GM23248 (cell line): ENCODE measurements around the gene NOTCH2. TPM values are rescaled to one million over a fixed set of nuclear protein-coding genes. Genes with fewer than 3 reads are reported as not detected.

Source experiments
- DNase-seq: peaks from one replicate; pipeline ENCODE4 v3.0.0-alpha.2; 2015
- H2AFZ ChIP-seq: fragments of 200-600 bp; sonication (generic); 2 replicates; pipeline ENCODE4 v1.6.1; 2016; ENCODE audit warnings: antibody characterized with exemption
- H3F3A ChIP-seq: fragments of 200-600 bp; sonication (generic); 2 replicates; pipeline ENCODE4 v1.6.1; 2016; ENCODE audit warnings: mild to moderate bottlenecking, antibody characterized with exemption, mixed run types; ENCODE audit not compliant: insufficient read depth
- H3K27ac ChIP-seq: fragments of 200-600 bp; sonication (generic); 2 replicates; pipeline ENCODE4 v1.5.1; 2016; ENCODE audit warnings: mild to moderate bottlenecking
- H3K27me3 ChIP-seq: fragments of 200-600 bp; sonication (generic); replicated peaks from 2 replicates; pipeline ENCODE4 v1.6.1; 2016; ENCODE audit warnings: mild to moderate bottlenecking; ENCODE audit not compliant: insufficient read depth
- H3K36me3 ChIP-seq: fragments of 200-600 bp; sonication (generic); 2 replicates; pipeline ENCODE4 v1.6.1; 2016; ENCODE audit warnings: low read depth, mild to moderate bottlenecking
- H3K4me1 ChIP-seq: fragments of 200-600 bp; sonication (generic); 2 replicates; pipeline ENCODE4 v1.6.1; 2016; ENCODE audit warnings: mild to moderate bottlenecking; ENCODE audit not compliant: insufficient read depth
- H3K4me2 ChIP-seq: fragments of 200-600 bp; sonication (generic); one replicate; pipeline ENCODE4 v1.6.1; 2016; ENCODE audit warnings: mild to moderate bottlenecking; ENCODE audit not compliant: unreplicated experiment
- H3K4me3 ChIP-seq: fragments of 200-600 bp; sonication (generic); 2 replicates; pipeline ENCODE4 v1.5.1; 2016; ENCODE audit warnings: mild to moderate bottlenecking
- H3K79me2 ChIP-seq: fragments of 200-600 bp; sonication (generic); 2 replicates; pipeline ENCODE4 v1.6.1; 2016; ENCODE audit warnings: mild to moderate bottlenecking; ENCODE audit not compliant: insufficient read depth
- H3K9ac ChIP-seq: fragments of 200-600 bp; sonication (generic); 2 replicates; pipeline ENCODE4 v1.6.1; 2016; ENCODE audit warnings: mild to moderate bottlenecking
- H3K9me2 ChIP-seq: fragments of 200-600 bp; sonication (generic); 2 replicates; pipeline ENCODE4 v1.6.1; 2016; ENCODE audit warnings: mixed run types, mild to moderate bottlenecking, moderate library complexity; ENCODE audit not compliant: insufficient read depth
- H3K9me3 ChIP-seq: fragments of 200-600 bp; sonication (generic); one replicate; pipeline ENCODE4 v1.6.1; 2017; ENCODE audit warnings: low read depth
- H4K20me1 ChIP-seq: fragments of 200-600 bp; sonication (generic); 2 replicates; pipeline ENCODE4 v1.6.0; 2016; ENCODE audit not compliant: insufficient read depth
- EZH2 ChIP-seq: fragments of 200-600 bp; sonication (generic); IDR thresholded peaks from 2 replicates; pipeline ENCODE4 v1.6.1; 2018; ENCODE audit warnings: antibody characterized with exemption, mild to moderate bottlenecking; ENCODE audit not compliant: insufficient read depth, poor library complexity, severe bottlenecking
- EZH2phosphoT487 ChIP-seq: fragments of 200-600 bp; sonication (generic); IDR thresholded peaks from 2 replicates; pipeline ENCODE4 v1.6.1; 2018; ENCODE audit warnings: antibody characterized with exemption, moderate library complexity, mild to moderate bottlenecking, low read depth; ENCODE audit not compliant: insufficient read depth
- whole genome bisulfite sequencing, 2 experiments: methylation state at CpG; one replicate each; pipeline ENCODE4 v1.1.6; 2015 to 2017; ENCODE audit warnings: low lambda C conversion rate in 2 of 2, low coverage in 1 of 2; ENCODE audit errors: missing lambda C conversion rate in 2 of 2; 5-methylcytosine and 5-hydroxymethylcytosine counted together
- in situ Hi-C: fragments of 300-500 bp; cut with MboI; formaldehyde crosslinking; loops from 2 replicates; pipeline ENCODE4 v1.15.0; 2020
- polyA plus RNA-seq: library from polyadenylated mRNA; unstranded; fragments of >200 nt; fragmentation: Nextera tagmentation; extraction: Ambion mirVana; gene quantifications from 2 replicates; pipeline ENCODE4 v1.2.1, GENCODE V29; 2016
- total RNA-seq: library from RNA; depleted of rRNA; stranded (reverse); fragments of >200 nt; shearing (Covaris generic); gene quantifications from 2 replicates; pipeline ENCODE4 v1.2.3, GENCODE V29; 2014

The NOTCH2 gene
- total and polyA plus RNA-seq, 2 experiments from 2014 or later = 45.2 to 136 TPM

- Histone ChIP-seq H4K20me1 (no peaks in the 10 kb centered on the region), H2AFZ (no peak overlapping the region), H3K9ac (no peak overlapping the region), H3K36me3 (peaks cover 47% of the 10 kb centered on the region), H3K4me2 (no peak overlapping the region), H3K4me3 (no peak overlapping the region), H3K4me1 (peaks cover 38% of the 10 kb centered on the region), H3K79me2 (peaks cover 51% of the 10 kb centered on the region), H3K27ac (no peak overlapping the region), H3K9me3 (no peaks in the 10 kb centered on the region), H3K27me3 (no peaks in the 10 kb centered on the region), H3K9me2 (no peaks in the 10 kb centered on the region), H3F3A (peaks cover 50% of the 10 kb centered on the region)
- WGBS, 2 experiments = 65 to 68% methylated on average over 5 of the region's 5 CpGs
- no peak for DNase-seq
- TF ChIP-seq EZH2phosphoT487 (no peak), EZH2 (no peak)
- in situ Hi-C loops = no loop called here
These were observed 107.0 kb downstream of the NOTCH2 start for GRCh38 chr1:119962296-119962968.

- no peak overlapping the region for H3K9ac ChIP-seq
- H3K36me3 ChIP-seq = peaks cover 53% of the 10 kb centered on the region
- 76 to 84% methylated on average over 4 of the region's 4 CpGs for WGBS, 2 experiments
- H3K4me1 ChIP-seq = peaks cover 30% of the 10 kb centered on the region
- TF ChIP-seq EZH2phosphoT487 (no peak), EZH2 (no peak)
- H3K27me3 ChIP-seq = no peaks in the 10 kb centered on the region
- in situ Hi-C loops = no loop called here
- peaks cover 64% of the 10 kb centered on the region for H3K79me2 ChIP-seq
- DNase-seq = peak; percentile 38
- H2AFZ ChIP-seq = no peak overlapping the region
- no peaks in the 10 kb centered on the region for H3K9me2 ChIP-seq
- H3K27ac ChIP-seq = no peak overlapping the region
- H3K9me3 ChIP-seq = no peaks in the 10 kb centered on the region
- peaks cover 33% of the 10 kb centered on the region for H3F3A ChIP-seq
- H4K20me1 ChIP-seq = no peaks in the 10 kb centered on the region
- peak overlapping the region; percentile 20 for H3K4me2 ChIP-seq
- H3K4me3 ChIP-seq = no peak overlapping the region
These were observed 109.0 kb downstream of the NOTCH2 start for GRCh38 chr1:119960501-119960900.

GRCh38 chr1:119959268-119960220, 109.9 kb downstream of the NOTCH2 start:
- peaks cover 57% of the 10 kb centered on the region for H3K36me3 ChIP-seq

GRCh38 chr1:119958223-119958622, 111.2 kb downstream of the NOTCH2 start:
- no peak for DNase-seq
- H3K9me3 ChIP-seq = no peaks in the 10 kb centered on the region
- H3K79me2 ChIP-seq = peaks cover 62% of the 10 kb centered on the region
- H3K9ac ChIP-seq = no peak overlapping the region
- no peaks in the 10 kb centered on the region for H4K20me1 ChIP-seq
- H3K36me3 ChIP-seq = peaks cover 60% of the 10 kb centered on the region
- H3K27me3 ChIP-seq = no peaks in the 10 kb centered on the region
- no peak overlapping the region for H3K4me3 ChIP-seq
- no peak overlapping the region for H3K27ac ChIP-seq
- TF ChIP-seq EZH2phosphoT487 (no peak), EZH2 (no peak)
- H3F3A ChIP-seq = peaks cover 16% of the 10 kb centered on the region
- no peak overlapping the region for H3K4me2 ChIP-seq
- no peak overlapping the region for H2AFZ ChIP-seq
- WGBS, 2 experiments = 6 to 11% methylated on average over 1 of the region's 1 CpG
- in situ Hi-C loops = no loop called here
- H3K4me1 ChIP-seq = peaks cover 13% of the 10 kb centered on the region
- no peaks in the 10 kb centered on the region for H3K9me2 ChIP-seq

More at GRCh38 chr1:119959268-119960220, 109.9 kb downstream of the NOTCH2 start:
- Histone ChIP-seq H2AFZ (no peak overlapping the region), H3K4me1 (peaks cover 20% of the 10 kb centered on the region), H3K4me3 (no peak overlapping the region), H3F3A (peaks cover 24% of the 10 kb centered on the region), H3K79me2 (peaks cover 64% of the 10 kb centered on the region), H4K20me1 (no peaks in the 10 kb centered on the region), H3K27ac (no peak overlapping the region), H3K27me3 (no peaks in the 10 kb centered on the region), H3K9me2 (no peaks in the 10 kb centered on the region), H3K9me3 (no peaks in the 10 kb centered on the region), H3K4me2 (peak overlapping the region; percentile 20), H3K9ac (no peak overlapping the region)
- in situ Hi-C loops = no loop called here
- TF ChIP-seq EZH2phosphoT487 = no peak
- TF ChIP-seq EZH2 = no peak
- WGBS, 2 experiments = 91 to 93% methylated on average over 7 of the region's 7 CpGs
- no peak for DNase-seq
